HG03039 (cell line): ENCODE data around the gene GPR183.

Source experiments
- ATAC-seq: cut with Tn5 transposase; IDR thresholded peaks from one replicate; pipeline ENCODE4 v1.9.1; 2021; ENCODE audit warnings: mild to moderate bottlenecking, moderate library complexity; ENCODE audit not compliant: unreplicated experiment

GPR183 gene

GRCh38 chr13:99313501-99313900 is 6.3 kb upstream of the GPR183 start:
- no peak for ATAC-seq

- no peak for ATAC-seq
Observed at GRCh38 chr13:99312493-99312883, 5.3 kb upstream of the GPR183 start.

- no peak for ATAC-seq
Observed at GRCh38 chr13:99311748-99312492, 4.7 kb upstream of the GPR183 start.

GRCh38 chr13:99311137-99311536 is 3.9 kb upstream of the GPR183 start:
- no peak for ATAC-seq

GRCh38 chr13:99310382-99311031 is 3.3 kb upstream of the GPR183 start:
- ATAC-seq, result no peak

- ATAC-seq, result no peak
Observed at GRCh38 chr13:99308471-99309087, 1.4 kb upstream of the GPR183 start.

- peak; percentile 38 for ATAC-seq
Observed at GRCh38 chr13:99307648-99308339, 595 bp upstream of the GPR183 start.

GRCh38 chr13:99305566-99305965 is 1.6 kb downstream of the GPR183 start:
- no peak for ATAC-seq

GRCh38 chr13:99305158-99305557 is 2.0 kb downstream of the GPR183 start:
- ATAC-seq, result no peak

- no peak for ATAC-seq
Observed at GRCh38 chr13:99304541-99304940, 2.7 kb downstream of the GPR183 start.

GRCh38 chr13:99303863-99304521 is 3.2 kb downstream of the GPR183 start:
- ATAC-seq, result no peak

- no peak for ATAC-seq
Observed at GRCh38 chr13:99302637-99303505, 4.3 kb downstream of the GPR183 start.

GRCh38 chr13:99301913-99302636 is 5.1 kb downstream of the GPR183 start:
- ATAC-seq, result no peak

- ATAC-seq, result no peak
Observed at GRCh38 chr13:99301056-99301838, 6.0 kb downstream of the GPR183 start.

- ATAC-seq, result no peak
Observed at GRCh38 chr13:99299920-99300341, 7.3 kb downstream of the GPR183 start.

- ATAC-seq, result no peak
Observed at GRCh38 chr13:99299256-99299919, 7.8 kb downstream of the GPR183 start.

- ATAC-seq, result no peak
Observed at GRCh38 chr13:99298056-99298455, 9.1 kb downstream of the GPR183 start.

GRCh38 chr13:99297331-99297730 is 9.9 kb downstream of the GPR183 start:
- no peak for ATAC-seq
